GM18520 (cell line): ENCODE measurements around the gene CBR1.
"Not testable (repeated sequence)": the region's sequence is repeated elsewhere in the genome, so short reads cannot be mapped to it uniquely, and the experiment has no call there.

Experiments used
- ATAC-seq: cut with Tn5 transposase; IDR thresholded peaks from one replicate; pipeline ENCODE4 v1.9.1; 2021; ENCODE audit not compliant: unreplicated experiment

CBR1 gene

GRCh38 chr21:36047139-36047538, 22.7 kb upstream of the CBR1 start:
- no peak for ATAC-seq

DNA sequence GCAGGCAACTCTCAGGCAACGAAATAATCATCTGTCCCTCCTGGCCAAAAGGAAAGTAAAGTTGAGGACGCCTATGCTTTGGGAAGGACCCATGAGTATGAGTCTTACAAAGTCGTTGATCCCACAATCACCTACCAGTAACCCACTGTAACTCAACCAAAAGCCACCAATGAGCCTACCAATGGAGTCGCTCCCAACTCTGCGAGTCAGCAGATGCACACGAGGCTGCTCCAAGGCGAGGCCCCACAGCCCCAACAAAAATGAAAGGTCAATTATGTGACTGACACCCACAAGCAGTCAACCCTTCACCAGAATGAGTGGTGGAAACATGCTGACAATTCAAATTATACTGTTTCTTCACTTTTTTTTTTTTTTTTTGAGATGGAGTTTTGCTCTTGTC, 21.5 kb upstream of the CBR1 start:
- no peak for ATAC-seq

- no peak for ATAC-seq
Observed at GRCh38 chr21:36052860-36053714, 16.7 kb upstream of the CBR1 start.

DNA sequence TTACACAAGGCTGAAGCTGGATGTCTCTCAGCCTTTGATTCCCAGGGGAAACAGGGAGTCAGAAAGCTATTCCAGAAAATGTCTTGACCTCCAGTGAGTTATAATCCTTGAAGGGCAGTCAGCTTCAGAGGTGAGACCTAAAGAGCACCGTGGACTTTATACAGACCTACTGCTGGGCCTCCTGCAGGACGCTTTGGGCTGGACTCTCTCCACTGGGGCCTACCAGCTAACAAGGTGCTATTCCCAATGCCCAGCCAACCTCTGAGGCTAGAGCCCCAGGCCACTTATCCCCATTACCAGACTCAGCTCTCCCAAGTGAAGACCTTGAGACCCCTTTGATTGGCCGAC, 16.1 kb upstream of the CBR1 start:
- no peak for ATAC-seq

GRCh38 chr21:36055551-36055950, 14.3 kb upstream of the CBR1 start:
- no peak for ATAC-seq

GRCh38 chr21:36059823-36060158, 10.0 kb upstream of the CBR1 start:
- ATAC-seq = peak; percentile 24

DNA sequence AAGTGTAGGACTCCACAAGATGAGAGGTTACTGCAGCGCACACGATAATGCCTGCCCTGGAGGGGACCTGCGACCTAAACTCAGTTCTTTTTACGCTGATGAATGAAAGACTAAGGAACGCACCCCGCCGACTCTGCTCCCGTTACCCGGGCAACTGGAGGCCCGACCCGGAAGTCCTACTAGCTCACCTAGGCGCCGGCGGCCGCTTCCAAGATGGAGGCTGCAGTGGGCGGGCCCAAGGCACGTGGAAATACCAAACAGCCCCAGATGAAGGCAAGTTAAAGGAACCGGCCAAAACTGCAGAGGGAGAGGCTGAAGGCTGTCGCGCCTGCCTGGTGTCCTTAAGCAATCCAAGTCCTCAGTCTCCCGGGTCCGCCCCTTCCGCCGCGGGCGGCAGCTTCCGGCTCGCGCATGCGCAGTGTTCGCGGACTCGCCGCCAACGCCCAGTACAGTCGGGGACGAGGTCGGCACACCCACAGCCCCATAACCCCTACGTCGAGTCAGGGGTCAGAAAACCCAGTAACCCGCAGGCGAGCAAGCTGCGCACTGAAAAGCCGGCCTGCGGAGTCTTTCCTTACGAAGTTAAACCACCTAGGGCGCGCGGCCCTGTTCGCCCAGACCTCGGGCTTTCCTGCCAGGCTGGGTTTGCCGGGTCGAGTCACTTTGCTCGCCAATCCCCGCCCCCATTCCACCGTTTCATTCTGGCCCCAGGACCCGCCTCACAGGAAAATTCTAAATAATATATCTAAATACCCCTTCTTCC, 9.5 kb upstream of the CBR1 start, which contains the start of gene SETD4:
Gene SETD4 (minus strand): TSS at position 368 of the 763 bp plus-strand sequence. CDS start 1,638 bp downstream, outside the sequence.
- ATAC-seq = peak; percentile 80

DNA sequence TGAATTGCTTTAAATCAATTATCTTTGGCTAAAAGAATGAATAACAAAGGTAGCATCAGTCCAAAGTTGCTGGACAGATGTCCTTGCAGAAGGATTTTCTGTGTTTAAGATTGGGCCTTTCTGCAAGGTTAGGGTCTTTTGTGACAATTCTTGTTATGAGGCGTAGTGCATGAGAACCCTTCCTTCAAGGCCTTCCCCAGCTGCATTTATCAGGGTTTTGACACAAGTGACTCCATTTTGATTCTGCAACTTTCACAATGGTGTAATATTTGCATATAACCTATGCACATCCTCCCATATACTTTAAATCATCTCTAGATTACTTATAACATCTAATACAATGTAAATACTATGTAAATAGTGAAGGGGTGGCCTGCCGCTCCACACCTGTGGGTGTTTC, 8.4 kb upstream of the CBR1 start:
- no peak for ATAC-seq

DNA sequence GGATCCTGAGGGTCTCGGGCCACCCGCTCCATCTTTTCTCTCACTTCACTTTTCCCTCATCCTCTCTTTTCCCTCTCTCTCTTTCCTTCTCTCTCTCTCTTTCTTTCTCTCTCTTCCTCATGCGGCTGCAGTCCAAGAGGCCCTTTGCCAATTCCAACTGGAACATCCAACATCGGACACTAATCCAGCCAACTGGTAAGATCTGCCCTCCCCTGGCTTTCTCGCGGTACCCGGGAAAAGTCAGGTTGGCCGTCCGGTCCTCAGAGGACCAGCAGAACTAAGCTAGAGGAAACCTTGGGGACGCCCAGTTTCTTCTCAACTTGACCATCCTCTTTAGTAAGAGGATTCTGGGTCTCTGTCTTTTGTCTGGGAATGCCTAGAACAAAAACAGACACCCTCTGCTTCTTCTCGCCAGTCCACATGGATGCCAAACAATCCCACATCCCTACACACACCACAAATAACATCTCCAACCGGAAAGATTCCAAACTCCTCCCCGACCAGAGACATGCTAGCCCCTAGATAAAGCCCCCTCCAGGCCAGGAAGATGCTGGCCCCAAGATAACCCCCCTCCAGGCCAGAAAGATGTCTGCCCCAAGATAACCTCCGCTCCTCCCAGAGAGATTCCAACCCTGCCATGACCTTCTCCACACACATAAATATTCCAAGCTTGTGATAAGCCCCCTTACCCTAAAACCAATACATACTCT, 6.3 kb upstream of the CBR1 start:
- ATAC-seq = no peak

DNA sequence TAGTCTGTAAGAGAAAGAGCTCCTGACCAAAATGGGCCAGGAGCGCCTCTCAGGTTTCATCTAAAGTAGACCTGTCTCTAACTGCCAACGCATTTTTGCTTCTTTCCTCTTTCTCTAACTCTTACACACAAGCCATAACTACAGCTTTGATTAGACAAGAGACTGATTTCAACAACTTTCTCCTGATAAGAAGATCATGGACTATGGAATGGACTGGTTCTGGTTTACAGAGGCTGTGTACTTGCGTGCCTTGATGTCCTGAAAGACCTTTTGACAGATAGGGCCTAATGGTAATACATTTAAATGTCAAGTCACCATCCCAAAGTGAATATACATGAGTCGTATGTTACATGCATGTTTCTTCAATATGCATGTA, 5.8 kb upstream of the CBR1 start:
- no peak for ATAC-seq

GRCh38 chr21:36065497-36066036, 4.3 kb upstream of the CBR1 start:
- no peak for ATAC-seq

DNA sequence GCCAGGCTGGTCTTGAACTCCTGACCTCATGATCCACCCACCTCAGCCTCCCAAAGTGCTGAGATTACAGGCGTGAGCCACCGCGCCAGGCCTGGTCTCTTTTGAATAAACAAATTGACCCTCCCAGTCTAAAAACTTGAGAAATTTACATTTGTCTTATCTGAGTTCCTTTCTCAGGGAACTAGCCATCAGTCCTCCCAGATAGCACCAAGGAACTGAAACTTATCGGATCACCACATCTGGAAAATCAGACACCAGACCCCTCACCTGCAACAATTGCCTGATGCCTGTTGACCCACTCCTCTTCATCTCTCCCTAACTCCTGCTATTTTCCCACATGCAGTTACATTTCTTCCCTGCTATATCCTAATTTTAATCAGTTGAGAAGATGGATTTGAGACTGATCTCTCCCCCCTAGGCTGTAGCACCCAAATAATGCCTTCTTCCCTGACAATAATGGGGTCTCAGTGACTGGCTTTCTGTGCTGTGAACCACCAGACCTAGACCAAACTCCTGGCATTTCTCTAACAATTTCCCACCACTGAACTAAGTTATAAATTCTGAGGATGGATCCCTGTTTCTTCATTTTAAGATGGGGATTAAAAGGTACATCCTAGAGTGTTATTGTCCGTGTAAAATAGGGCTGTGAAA, 951 bp upstream of the CBR1 start:
- ATAC-seq = no peak

- ATAC-seq = no peak
Observed at GRCh38 chr21:36070999-36071398, 1.2 kb downstream of the CBR1 start.

- no peak for ATAC-seq
Observed at GRCh38 chr21:36072453-36073162, 2.8 kb downstream of the CBR1 start.

- no peak for ATAC-seq
Observed at GRCh38 chr21:36073181-36073580, 3.4 kb downstream of the CBR1 start.

GRCh38 chr21:36073911-36074310, 4.1 kb downstream of the CBR1 start:
- not testable (repeated sequence) for ATAC-seq

DNA sequence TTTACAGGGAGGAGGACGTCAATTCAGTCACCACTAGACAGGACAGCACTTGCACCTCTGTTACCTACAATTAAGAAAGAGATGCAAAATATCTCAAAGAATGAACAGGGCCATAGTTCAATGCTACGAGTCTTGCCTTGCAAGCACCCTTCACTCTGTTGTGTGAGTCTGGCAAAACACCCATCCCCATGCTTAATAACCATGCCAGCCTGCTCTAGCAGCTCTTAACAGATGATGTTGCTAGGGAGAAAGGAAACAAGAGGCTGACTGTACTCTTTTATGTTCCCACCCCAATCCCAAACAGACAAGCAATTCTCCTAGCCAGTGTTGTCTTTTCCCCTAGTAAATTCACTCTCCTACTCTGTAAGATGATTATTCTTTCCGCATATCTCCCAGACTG, 5.3 kb downstream of the CBR1 start:
- no peak for ATAC-seq

- ATAC-seq = no peak
Observed at GRCh38 chr21:36075953-36076352, 6.1 kb downstream of the CBR1 start.

GRCh38 chr21:36076878-36077655, 7.2 kb downstream of the CBR1 start:
- ATAC-seq = no peak

DNA sequence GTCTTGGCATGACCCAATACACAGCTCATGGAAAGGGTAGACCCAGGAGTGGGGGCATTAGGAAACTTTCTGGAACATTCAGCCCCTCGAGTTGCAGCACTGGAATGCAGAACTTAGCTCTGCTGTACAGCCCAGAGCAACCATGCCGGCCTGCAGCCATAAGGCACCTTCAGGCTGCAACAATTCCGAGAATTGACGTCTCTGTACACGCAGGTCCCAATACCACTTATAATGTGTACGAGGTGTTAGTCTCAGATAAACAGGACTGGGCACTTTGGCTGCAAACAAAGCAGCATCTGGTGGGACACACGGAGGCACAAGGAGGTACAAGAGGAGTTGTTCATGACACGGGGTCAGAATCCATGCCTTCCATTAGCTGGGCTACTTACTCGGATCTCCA, 7.9 kb downstream of the CBR1 start:
- no peak for ATAC-seq
